Measurements from ENCODE around the gene EEF1A2.

DNA sequence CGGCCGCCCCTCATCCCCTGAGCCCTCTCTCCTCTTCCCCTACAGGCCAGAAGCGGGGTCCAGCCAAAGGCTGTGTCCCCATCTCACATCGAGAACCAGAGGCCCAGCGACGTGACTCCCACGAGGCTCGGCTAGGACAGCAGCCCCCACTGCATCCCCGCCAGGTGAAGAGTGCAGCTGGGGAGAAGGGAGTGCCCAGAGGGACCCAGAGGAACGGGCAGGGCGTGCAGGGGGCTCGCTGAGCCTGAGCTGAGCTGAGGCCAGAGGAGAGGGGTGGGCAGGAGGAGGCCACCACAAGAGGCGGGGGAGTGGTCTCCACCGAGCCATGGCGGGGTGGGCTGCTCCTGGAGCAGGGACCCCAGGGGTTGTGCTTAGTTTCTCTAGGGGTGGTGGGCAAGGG lies 59.0 kb downstream of the EEF1A2 start:
- TF ChIP-seq, protein P1, sequence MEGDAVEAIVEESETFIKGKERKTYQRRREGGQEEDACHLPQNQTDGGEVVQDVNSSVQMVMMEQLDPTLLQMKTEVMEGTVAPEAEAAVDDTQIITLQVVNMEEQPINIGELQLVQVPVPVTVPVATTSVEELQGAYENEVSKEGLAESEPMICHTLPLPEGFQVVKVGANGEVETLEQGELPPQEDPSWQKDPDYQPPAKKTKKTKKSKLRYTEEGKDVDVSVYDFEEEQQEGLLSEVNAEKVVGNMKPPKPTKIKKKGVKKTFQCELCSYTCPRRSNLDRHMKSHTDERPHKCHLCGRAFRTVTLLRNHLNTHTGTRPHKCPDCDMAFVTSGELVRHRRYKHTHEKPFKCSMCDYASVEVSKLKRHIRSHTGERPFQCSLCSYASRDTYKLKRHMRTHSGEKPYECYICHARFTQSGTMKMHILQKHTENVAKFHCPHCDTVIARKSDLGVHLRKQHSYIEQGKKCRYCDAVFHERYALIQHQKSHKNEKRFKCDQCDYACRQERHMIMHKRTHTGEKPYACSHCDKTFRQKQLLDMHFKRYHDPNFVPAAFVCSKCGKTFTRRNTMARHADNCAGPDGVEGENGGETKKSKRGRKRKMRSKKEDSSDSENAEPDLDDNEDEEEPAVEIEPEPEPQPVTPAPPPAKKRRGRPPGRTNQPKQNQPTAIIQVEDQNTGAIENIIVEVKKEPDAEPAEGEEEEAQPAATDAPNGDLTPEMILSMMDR (IDR thresholded peaks at IDR 0.05; ENCODE audit: extremely low read depth in 1 of 2, insufficient read depth in 1 of 2, low read depth in 1 of 2, low read length in 2 of 2): no peak
- TF ChIP-seq POLR2AphosphoS5 (IDR thresholded peaks at IDR 0.05; ENCODE audit: insufficient read depth, low read depth, low read length): no peak
- TF ChIP-seq, protein P2, sequence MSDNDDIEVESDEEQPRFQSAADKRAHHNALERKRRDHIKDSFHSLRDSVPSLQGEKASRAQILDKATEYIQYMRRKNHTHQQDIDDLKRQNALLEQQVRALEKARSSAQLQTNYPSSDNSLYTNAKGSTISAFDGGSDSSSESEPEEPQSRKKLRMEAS (IDR thresholded peaks at IDR 0.05; ENCODE audit: insufficient read depth, insufficient read length): no peak
- no peak for TF ChIP-seq EZH2 (IDR thresholded peaks at IDR 0.05; ENCODE audit: borderline replicate concordance, low read depth, low read length, severe bottlenecking)

Measured in endothelial cell of umbilical vein (primary cell).